ENCODE measurements around the gene IFRD2.
"Not testable (repeated sequence)": the region's sequence is repeated elsewhere in the genome, so short reads cannot be mapped to it uniquely, and the experiment has no call there.

IFRD2 gene

GRCh38 chr3:50256978-50257890, 35.0 kb downstream of the IFRD2 start:
- peak in 6 of 58 donors; percentile 11 to 38 (median 28) for DNase-seq

- no peak for DNase-seq
These were observed 37.0 kb downstream of the IFRD2 start for GRCh38 chr3:50255251-50255615.

- DNase-seq: peak in 4 of 58 donors; percentile 15 to 53 (median 30)
These were observed 37.5 kb downstream of the IFRD2 start for GRCh38 chr3:50254577-50255250.

GRCh38 chr3:50251220-50251619, 41.0 kb downstream of the IFRD2 start:
- peak in 4 of 58 donors; percentile 12 to 26 (median 22) for DNase-seq

GRCh38 chr3:50250514-50250913, 41.7 kb downstream of the IFRD2 start:
- DNase-seq: no peak

GRCh38 chr3:50249457-50249856, 42.8 kb downstream of the IFRD2 start:
- DNase-seq: no peak

GRCh38 chr3:50248387-50248786, 43.8 kb downstream of the IFRD2 start:
- DNase-seq: no peak

- DNase-seq: peak in 1 of 58 donors; percentile 43
These were observed 45.7 kb downstream of the IFRD2 start for GRCh38 chr3:50246517-50246954.

- DNase-seq: peak in 56 of 58 donors; percentile 23 to 94 (median 75)
These were observed 46.3 kb downstream of the IFRD2 start for GRCh38 chr3:50245831-50246516.

- DNase-seq: no peak
These were observed 46.9 kb downstream of the IFRD2 start for GRCh38 chr3:50245251-50245745.

GRCh38 chr3:50244813-50245212, 47.4 kb downstream of the IFRD2 start:
- DNase-seq: not testable (repeated sequence)

- no peak for DNase-seq
These were observed 48.7 kb downstream of the IFRD2 start for GRCh38 chr3:50243543-50243895.

- peak in 22 of 58 donors; percentile 16 to 63 (median 36) for DNase-seq
These were observed 49.2 kb downstream of the IFRD2 start for GRCh38 chr3:50242851-50243542.

- no peak for DNase-seq
These were observed 49.9 kb downstream of the IFRD2 start for GRCh38 chr3:50242381-50242770.

GRCh38 chr3:50241713-50242380, 50.4 kb downstream of the IFRD2 start:
- no peak for DNase-seq

- no peak for DNase-seq
These were observed 51.1 kb downstream of the IFRD2 start for GRCh38 chr3:50241163-50241562.

- no peak for DNase-seq
These were observed 52.6 kb downstream of the IFRD2 start for GRCh38 chr3:50239649-50240048.

GRCh38 chr3:50238549-50239026, 53.6 kb downstream of the IFRD2 start:
- DNase-seq: peak in 50 of 58 donors; percentile 16 to 84 (median 56)

GRCh38 chr3:50237754-50238548, 54.3 kb downstream of the IFRD2 start:
- DNase-seq: peak in 56 of 58 donors; percentile 7 to 81 (median 62)

Data from anterior cingulate cortex (tissue), 58 donors.